ENCODE measurements around the gene WIPF3. TPM values are rescaled to one million over a fixed set of nuclear protein-coding genes. Genes with fewer than 3 reads are reported as not detected.

The WIPF3 gene
- total and polyA plus RNA-seq, 4 donors, result 0.20 to 2.8 (median 0.29) TPM

- TF ChIP-seq CTCF (IDR thresholded peaks at IDR 0.05; ENCODE audit: control extremely low read depth, extremely low read depth), result no peak
- H3K9me3 ChIP-seq (ENCODE audit: control insufficient read depth in 4 of 4, insufficient read depth in 3 of 4, low read length in 3 of 4), result no peaks in the 10 kb centered on the region
- DNase-seq, result no peak
- no peaks in the 10 kb centered on the region for H3K27me3 ChIP-seq (ENCODE audit: control insufficient read depth in 3 of 3, insufficient read depth in 3 of 3, low read length in 2 of 3)
- peaks cover 0 to 9% (median 0%) of the 10 kb centered on the region in 5 donors for H3K4me1 ChIP-seq (ENCODE audit: control insufficient read depth in 5 of 5, insufficient read depth in 5 of 5, low read length in 5 of 5)
- no peak for ATAC-seq (ENCODE audit: insufficient read depth, low FRiP score)
- no peak overlapping the region for H3K4me3 ChIP-seq
- no peak overlapping the region for H3K27ac ChIP-seq (ENCODE audit: low read depth in 1 of 2, low read length in 1 of 2)
- H3K36me3 ChIP-seq (ENCODE audit: control insufficient read depth in 4 of 4, insufficient read depth in 4 of 4, low read length in 4 of 4), result no peaks in the 10 kb centered on the region
- H3K9ac ChIP-seq (ENCODE audit: insufficient read depth in 1 of 2, low read length in 2 of 2), result no peak overlapping the region
- WGBS, 2 donors, result 83 to 84% methylated on average over 7 of the region's 7 CpGs
Measured at GRCh38 chr7:29881724-29882123, 75.4 kb downstream of the WIPF3 start.

GRCh38 chr7:29882481-29882880 is 76.2 kb downstream of the WIPF3 start:
- no peak for TF ChIP-seq CTCF (IDR thresholded peaks at IDR 0.05; ENCODE audit: control extremely low read depth, extremely low read depth)
- DNase-seq (no peak), ATAC-seq (ENCODE audit: insufficient read depth, low FRiP score) (no peak)
- Histone ChIP-seq H3K9ac (ENCODE audit: insufficient read depth in 1 of 2, low read length in 2 of 2) (no peak overlapping the region), H3K36me3 (ENCODE audit: control insufficient read depth in 4 of 4, insufficient read depth in 4 of 4, low read length in 4 of 4) (no peaks in the 10 kb centered on the region), H3K4me3 (no peak overlapping the region), H3K9me3 (ENCODE audit: control insufficient read depth in 4 of 4, insufficient read depth in 3 of 4, low read length in 3 of 4) (no peaks in the 10 kb centered on the region), H3K4me1 (ENCODE audit: control insufficient read depth in 5 of 5, insufficient read depth in 5 of 5, low read length in 5 of 5) (peaks cover 0 to 9% (median 0%) of the 10 kb centered on the region in 5 donors), H3K27ac (ENCODE audit: low read depth in 1 of 2, low read length in 1 of 2) (no peak overlapping the region), H3K27me3 (ENCODE audit: control insufficient read depth in 3 of 3, insufficient read depth in 3 of 3, low read length in 2 of 3) (no peaks in the 10 kb centered on the region)
- WGBS, 2 donors, result 93 to 98% methylated on average over 1 of the region's 1 CpG

GRCh38 chr7:29883462-29884398 is 77.4 kb downstream of the WIPF3 start:
- no peaks in the 10 kb centered on the region for H3K27me3 ChIP-seq (ENCODE audit: control insufficient read depth in 3 of 3, insufficient read depth in 3 of 3, low read length in 2 of 3)
- H3K4me3 ChIP-seq, result no peak overlapping the region
- ATAC-seq (ENCODE audit: insufficient read depth, low FRiP score) (peak; percentile 71), DNase-seq (peak in 1 of 3 donors; percentile 39)
- H3K9ac ChIP-seq (ENCODE audit: insufficient read depth in 1 of 2, low read length in 2 of 2), result no peak overlapping the region
- H3K36me3 ChIP-seq (ENCODE audit: control insufficient read depth in 4 of 4, insufficient read depth in 4 of 4, low read length in 4 of 4), result no peaks in the 10 kb centered on the region
- H3K9me3 ChIP-seq (ENCODE audit: control insufficient read depth in 4 of 4, insufficient read depth in 3 of 4, low read length in 3 of 4), result no peaks in the 10 kb centered on the region
- TF ChIP-seq CTCF (IDR thresholded peaks at IDR 0.05; ENCODE audit: control extremely low read depth, extremely low read depth), result no peak
- H3K4me1 ChIP-seq (ENCODE audit: control insufficient read depth in 5 of 5, insufficient read depth in 5 of 5, low read length in 5 of 5), result peaks cover 0 to 9% (median 0%) of the 10 kb centered on the region in 5 donors
- 26 to 29% methylated on average over 42 to 46 of the region's 46 CpGs for WGBS, 2 donors
- H3K27ac ChIP-seq (ENCODE audit: low read depth in 1 of 2, low read length in 1 of 2), result no peak overlapping the region
